ENCODE data around the gene ETV7.

Gene ETV7

GRCh38 chr6:36404164-36404563 is 16.7 kb upstream of the ETV7 start:
- DNase-seq (ENCODE audit: low read depth): no peak
- H3K4me3 ChIP-seq (ENCODE audit: low read length): no peak overlapping the region
- TF ChIP-seq, protein P1, sequence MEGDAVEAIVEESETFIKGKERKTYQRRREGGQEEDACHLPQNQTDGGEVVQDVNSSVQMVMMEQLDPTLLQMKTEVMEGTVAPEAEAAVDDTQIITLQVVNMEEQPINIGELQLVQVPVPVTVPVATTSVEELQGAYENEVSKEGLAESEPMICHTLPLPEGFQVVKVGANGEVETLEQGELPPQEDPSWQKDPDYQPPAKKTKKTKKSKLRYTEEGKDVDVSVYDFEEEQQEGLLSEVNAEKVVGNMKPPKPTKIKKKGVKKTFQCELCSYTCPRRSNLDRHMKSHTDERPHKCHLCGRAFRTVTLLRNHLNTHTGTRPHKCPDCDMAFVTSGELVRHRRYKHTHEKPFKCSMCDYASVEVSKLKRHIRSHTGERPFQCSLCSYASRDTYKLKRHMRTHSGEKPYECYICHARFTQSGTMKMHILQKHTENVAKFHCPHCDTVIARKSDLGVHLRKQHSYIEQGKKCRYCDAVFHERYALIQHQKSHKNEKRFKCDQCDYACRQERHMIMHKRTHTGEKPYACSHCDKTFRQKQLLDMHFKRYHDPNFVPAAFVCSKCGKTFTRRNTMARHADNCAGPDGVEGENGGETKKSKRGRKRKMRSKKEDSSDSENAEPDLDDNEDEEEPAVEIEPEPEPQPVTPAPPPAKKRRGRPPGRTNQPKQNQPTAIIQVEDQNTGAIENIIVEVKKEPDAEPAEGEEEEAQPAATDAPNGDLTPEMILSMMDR (conservative IDR thresholded peaks at IDR 0.05; ENCODE audit: low read depth, low read length): no peak

DNA sequence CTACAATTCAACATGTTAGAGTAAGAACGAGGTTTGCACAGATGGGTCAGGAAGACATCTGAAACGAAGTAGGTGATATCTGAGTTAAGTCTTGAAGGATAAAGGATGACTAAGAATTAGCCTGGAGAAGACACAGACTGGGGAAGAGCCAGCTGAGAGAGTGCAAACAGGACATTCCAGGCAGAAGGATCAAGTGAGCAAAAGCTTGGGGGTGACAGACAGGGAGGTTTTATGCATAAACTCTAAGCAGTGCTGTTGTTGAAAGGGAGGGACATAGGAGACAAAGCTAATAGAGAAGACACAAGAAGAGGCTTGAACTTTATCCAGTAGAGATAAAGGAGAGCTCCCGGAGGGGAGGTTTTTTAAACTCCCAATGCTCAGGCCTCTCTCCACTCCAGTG is 15.0 kb upstream of the ETV7 start:
- no peak for DNase-seq (ENCODE audit: low read depth)
- TF ChIP-seq, protein P1 (conservative IDR thresholded peaks at IDR 0.05; ENCODE audit: low read depth, low read length): no peak
- H3K4me3 ChIP-seq (ENCODE audit: low read length): no peak overlapping the region

DNA sequence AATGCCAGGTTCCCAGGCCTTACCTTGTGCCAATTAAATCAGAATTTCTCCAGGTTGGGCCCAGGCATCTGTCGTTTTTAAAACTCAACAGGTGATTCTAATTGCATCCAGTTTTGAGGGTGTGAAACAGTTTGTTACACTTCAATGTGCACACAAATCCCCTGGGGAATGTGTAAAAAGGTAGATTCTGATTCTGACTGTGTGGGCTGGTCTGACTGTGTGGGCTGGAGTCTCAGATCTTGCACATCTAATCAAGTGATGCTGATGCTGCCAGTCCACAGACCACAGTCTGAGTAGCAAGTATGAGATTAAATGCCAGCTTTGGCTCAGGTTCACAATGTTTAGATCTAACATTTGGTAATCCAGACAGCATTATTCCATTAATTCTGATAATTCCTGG is 12.5 kb upstream of the ETV7 start:
- H3K4me3 ChIP-seq (ENCODE audit: low read length): no peak overlapping the region
- no peak for DNase-seq (ENCODE audit: low read depth)
- TF ChIP-seq, protein P1 (conservative IDR thresholded peaks at IDR 0.05; ENCODE audit: low read depth, low read length): no peak

GRCh38 chr6:36392621-36393020 is 5.2 kb upstream of the ETV7 start:
- no peak overlapping the region for H3K4me3 ChIP-seq (ENCODE audit: low read length)
- DNase-seq (ENCODE audit: low read depth): no peak
- TF ChIP-seq, protein P1 (conservative IDR thresholded peaks at IDR 0.05; ENCODE audit: low read depth, low read length): peak; percentile 1

DNA sequence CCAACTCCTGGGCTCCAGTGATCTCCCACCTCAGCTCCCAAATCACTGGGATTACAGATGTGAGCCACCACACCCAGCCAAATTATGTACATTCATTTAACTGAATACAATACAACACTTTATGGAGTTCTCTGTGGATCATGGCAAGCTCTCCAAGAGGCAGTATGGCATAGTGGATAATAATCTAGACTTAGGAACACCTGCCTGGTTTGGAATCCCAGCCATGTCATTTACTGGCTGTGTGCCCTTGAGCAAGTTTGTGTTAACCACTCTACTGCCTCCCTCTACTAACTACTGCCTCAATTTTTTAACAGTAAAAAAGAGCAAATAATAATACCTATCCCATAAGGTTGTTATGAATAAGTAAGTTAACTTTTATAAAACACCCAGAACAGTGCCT is 1.9 kb upstream of the ETV7 start:
- no peak for DNase-seq (ENCODE audit: low read depth)
- TF ChIP-seq, protein P1 (conservative IDR thresholded peaks at IDR 0.05; ENCODE audit: low read depth, low read length): no peak
- H3K4me3 ChIP-seq (ENCODE audit: low read length): no peak overlapping the region

DNA sequence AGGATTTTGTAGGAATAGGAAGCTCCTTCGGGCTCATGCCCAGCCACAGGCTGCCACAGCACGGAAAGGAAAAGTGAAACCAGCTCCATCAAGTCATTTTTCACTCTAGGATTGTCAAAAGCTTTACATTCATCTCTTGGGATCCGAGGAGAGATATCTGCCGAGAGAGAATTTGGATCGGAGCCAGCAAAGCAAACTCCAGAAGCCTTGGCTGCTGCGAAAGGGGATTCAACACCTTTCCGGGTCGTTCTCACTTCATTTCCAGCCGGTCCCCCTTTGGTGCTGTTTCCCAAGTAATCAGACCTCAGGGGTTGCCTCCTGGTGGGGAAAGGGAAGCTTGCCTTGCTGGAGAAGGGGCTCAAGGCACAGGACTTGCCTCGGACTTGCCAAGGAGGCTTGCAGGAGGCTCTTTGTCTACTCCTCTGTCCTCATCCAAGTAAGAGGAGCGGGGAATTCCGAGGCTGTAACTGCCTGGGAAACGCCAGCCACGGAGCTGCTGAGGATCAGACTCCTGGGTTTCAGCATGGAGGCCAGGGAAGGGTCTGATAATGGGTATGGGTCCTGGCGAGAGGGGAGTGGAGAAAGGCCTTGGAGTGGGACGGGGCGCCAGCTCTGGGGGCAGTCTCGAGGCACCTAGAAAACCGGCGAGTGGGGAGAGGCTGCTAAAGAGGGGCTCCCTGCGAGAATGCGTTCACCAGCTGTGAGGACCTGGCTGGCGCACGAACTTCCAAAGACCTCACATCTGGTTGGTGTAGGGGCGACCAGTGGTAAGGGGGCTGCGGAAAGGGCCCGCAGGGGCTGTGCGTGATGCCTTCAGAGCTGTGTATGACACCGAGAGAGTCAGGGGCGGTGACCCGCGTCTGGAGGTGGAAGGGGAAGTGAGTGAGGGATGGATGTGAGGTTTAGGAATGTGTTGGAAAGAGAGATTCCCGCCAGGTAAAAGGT is 702 bp downstream of the ETV7 start:
- TF ChIP-seq, protein P1 (conservative IDR thresholded peaks at IDR 0.05; ENCODE audit: low read depth, low read length): peak; percentile 28
- peak overlapping the region; percentile 56 for H3K4me3 ChIP-seq (ENCODE audit: low read length)
- no peak for DNase-seq (ENCODE audit: low read depth)

DNA sequence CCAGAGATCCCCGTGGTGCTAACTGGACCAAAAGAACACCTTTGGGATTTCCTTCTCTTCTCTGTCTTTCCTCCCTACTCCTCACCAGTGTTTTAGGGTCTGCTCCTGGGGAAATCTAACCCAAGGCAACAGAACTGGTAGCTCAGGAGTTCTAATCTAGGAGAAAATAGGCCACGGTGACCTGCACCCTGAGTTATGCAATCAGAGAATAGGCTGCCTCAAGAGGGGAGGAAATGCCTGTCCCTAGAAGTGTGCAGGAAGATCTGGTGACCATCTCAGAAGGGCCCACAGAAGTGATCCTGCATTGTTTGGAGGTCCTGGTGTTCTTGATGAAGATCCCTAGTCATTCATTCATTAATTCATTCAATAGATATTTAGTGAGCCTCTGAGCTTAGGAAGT is 3.4 kb downstream of the ETV7 start:
- H3K4me3 ChIP-seq (ENCODE audit: low read length): no peak overlapping the region
- TF ChIP-seq, protein P1 (conservative IDR thresholded peaks at IDR 0.05; ENCODE audit: low read depth, low read length): no peak
- DNase-seq (ENCODE audit: low read depth): no peak
